Ectodermal cell (in vitro differentiated cells): ENCODE data around the gene ANTKMT.
"Not testable (repeated sequence)": the region's sequence is repeated elsewhere in the genome, so short reads cannot be mapped to it uniquely, and the experiment has no call there.

Experiments
- H3K27ac ChIP-seq: 2 replicates; pipeline ENCODE4 v1.7.0; 2013; ENCODE audit warnings: mild to moderate bottlenecking, low read depth, low read length; ENCODE audit not compliant: insufficient read depth, poor library complexity, severe bottlenecking
- H3K27me3 ChIP-seq: 2 replicates; pipeline ENCODE4 v1.7.0; 2013; ENCODE audit warnings: mild to moderate bottlenecking, low read length; ENCODE audit not compliant: insufficient read depth, control insufficient read depth, poor library complexity, severe bottlenecking
- H3K36me3 ChIP-seq: one replicate; pipeline ENCODE4 v1.7.0; 2013; ENCODE audit warnings: low read length; ENCODE audit not compliant: control insufficient read depth, insufficient read depth
- H3K4me1 ChIP-seq: one replicate; pipeline ENCODE4 v1.7.0; 2013; ENCODE audit warnings: low read length; ENCODE audit not compliant: control insufficient read depth, insufficient read depth
- H3K4me3 ChIP-seq: 2 replicates; pipeline ENCODE4 v1.7.0; 2013; ENCODE audit warnings: low read depth, low read length, control low read depth; ENCODE audit not compliant: insufficient read depth
- H3K9me3 ChIP-seq: 2 replicates; pipeline ENCODE4 v1.7.0; 2013; ENCODE audit warnings: mild to moderate bottlenecking, low read length, moderate library complexity; ENCODE audit not compliant: control insufficient read depth
- WGBS, 2 experiments: methylation state at CpG; one replicate each; pipeline ENCODE4 v1.1.7; 2013; ENCODE audit warnings: missing lambda C conversion rate in 2 of 2; 5-methylcytosine and 5-hydroxymethylcytosine counted together

The ANTKMT gene

DNA sequence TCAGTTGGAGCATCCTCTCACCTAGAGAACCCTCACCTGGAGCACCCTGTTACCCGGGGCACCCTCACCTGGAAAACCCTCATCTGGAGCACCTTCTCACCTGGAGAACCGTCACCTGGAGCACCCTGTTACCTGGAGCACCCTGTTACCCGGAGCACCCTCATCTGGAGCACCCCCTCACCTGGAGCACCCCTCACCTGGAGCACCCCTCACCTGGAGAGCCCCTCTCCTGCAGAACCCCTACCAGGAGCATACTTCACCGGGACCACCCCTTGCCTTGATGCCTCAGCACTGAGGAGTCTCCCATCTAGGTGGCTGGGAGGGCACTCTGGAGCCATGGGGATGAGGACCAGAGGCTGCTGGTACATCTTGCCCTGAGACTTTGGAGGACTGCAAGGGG, 12.0 kb upstream of the ANTKMT start:
- 76 to 84% methylated on average over 3 of the region's 4 CpGs for WGBS, 2 experiments
- Histone ChIP-seq H3K9me3 (no peaks in the 10 kb centered on the region), H3K27ac (no peak overlapping the region), H3K36me3 (no peaks in the 10 kb centered on the region), H3K27me3 (peaks cover 90% of the 10 kb centered on the region), H3K4me1 (peaks cover 37% of the 10 kb centered on the region), H3K4me3 (no peak overlapping the region)

DNA sequence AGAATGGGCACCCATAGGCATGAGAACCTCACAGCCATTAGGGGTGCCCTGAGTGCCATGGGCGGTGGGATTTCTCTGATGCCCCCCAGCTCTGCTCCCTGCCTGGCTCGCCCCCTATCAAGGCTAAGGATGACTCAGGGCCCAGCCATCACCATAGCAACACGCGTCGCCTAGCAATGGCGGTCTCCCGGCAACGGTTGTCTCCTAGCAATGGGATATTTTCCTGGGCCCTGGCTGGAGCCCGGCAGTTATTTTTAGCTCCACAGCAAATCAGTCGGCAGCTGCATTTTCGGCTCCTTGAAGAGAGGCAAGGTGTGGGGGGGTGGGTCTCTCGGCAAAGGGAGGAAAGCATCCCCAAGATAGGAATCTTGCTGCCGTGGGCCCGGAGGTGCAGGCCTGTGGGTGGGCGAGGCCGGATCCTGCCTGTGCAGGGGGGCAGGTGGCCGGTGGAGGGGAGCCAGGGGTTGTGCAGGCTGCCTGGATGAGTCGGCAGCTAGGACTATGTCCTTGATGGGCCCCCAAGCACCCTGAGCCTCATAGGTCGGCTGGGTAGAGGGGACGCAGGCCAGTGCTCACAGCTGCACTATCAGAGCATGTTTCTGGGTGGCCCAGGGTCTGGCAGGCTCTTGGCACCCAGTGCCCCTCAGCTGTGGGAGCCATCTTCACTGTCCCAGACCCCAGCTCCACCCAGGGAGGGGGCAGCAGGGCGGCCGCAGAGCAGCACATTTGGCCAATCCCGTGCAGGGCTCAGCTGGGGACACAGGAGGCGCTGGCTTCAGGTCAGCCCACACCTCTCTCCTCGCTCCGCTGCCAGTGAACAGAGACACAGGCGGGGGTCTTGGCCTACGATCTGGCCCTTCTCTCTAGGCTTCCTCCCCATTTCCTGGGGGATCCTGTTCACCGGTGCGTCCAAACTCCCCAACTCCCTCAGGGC, 11.1 kb upstream of the ANTKMT start:
- H3K4me1 ChIP-seq = peaks cover 39% of the 10 kb centered on the region
- H3K27me3 ChIP-seq = peaks cover 88% of the 10 kb centered on the region
- H3K36me3 ChIP-seq = no peaks in the 10 kb centered on the region
- H3K4me3 ChIP-seq = no peak overlapping the region
- no peaks in the 10 kb centered on the region for H3K9me3 ChIP-seq
- peak overlapping the region; percentile 89 for H3K27ac ChIP-seq
- WGBS, 2 experiments = 40 to 42% methylated on average over 30 of the region's 30 CpGs

- Histone ChIP-seq H3K36me3 (no peaks in the 10 kb centered on the region), H3K9me3 (no peaks in the 10 kb centered on the region), H3K27me3 (peaks cover 80% of the 10 kb centered on the region), H3K4me3 (no peak overlapping the region), H3K27ac (peak overlapping the region; percentile 89), H3K4me1 (peaks cover 36% of the 10 kb centered on the region)
- WGBS, 2 experiments = 84 to 85% methylated on average over 21 of the region's 21 CpGs
Observed at GRCh38 chr16:710500-711075, 10.4 kb upstream of the ANTKMT start.

GRCh38 chr16:711084-711483, 9.9 kb upstream of the ANTKMT start:
- Histone ChIP-seq H3K27ac (no peak overlapping the region), H3K4me3 (no peak overlapping the region), H3K4me1 (peaks cover 36% of the 10 kb centered on the region), H3K36me3 (no peaks in the 10 kb centered on the region), H3K9me3 (no peaks in the 10 kb centered on the region), H3K27me3 (peaks cover 75% of the 10 kb centered on the region)
- 85 to 87% methylated on average over 12 of the region's 12 CpGs for WGBS, 2 experiments

DNA sequence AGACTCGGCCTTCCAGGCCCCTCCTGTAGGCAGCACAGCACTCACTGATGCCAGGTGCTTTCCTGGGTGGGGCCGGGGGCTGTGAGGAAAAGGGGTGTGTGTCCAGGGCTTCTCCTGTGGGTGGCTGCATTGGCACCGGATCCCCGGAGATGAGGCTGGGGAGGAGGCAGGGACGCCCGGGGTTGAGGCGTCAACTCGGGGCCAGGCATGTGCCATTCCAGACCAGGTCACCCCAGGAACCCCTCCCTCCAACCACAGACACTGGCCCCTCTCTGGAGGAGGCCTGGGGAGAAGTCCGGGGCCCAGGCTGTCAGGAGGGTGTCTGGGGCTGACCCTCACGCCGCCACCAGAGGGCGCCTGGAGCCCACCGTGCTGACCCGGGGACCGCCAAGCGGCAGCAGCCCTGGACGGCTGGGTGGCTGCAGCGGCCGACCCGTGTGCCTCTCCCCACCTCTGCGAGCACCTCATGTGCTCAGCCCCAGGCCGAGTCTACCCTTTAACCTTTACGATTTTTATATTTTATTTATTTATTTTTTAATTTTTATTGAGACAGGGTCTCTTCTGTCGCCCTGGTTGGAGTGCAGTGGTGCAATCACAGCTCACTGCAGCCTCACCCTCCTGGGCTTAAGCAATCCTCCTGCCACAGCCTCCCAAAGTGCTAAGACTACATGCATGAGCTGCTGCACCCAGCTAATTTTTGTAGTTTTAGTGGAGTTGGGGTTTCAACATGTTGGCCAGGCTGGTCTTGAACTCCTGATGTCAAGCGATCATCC, 9.2 kb upstream of the ANTKMT start:
- no peaks in the 10 kb centered on the region for H3K9me3 ChIP-seq
- H3K27ac ChIP-seq = no peak overlapping the region
- WGBS, 2 experiments = 18 to 21% methylated on average over 23 to 25 of the region's 25 CpGs
- peaks cover 35% of the 10 kb centered on the region for H3K4me1 ChIP-seq
- no peak overlapping the region for H3K4me3 ChIP-seq
- no peaks in the 10 kb centered on the region for H3K36me3 ChIP-seq
- peaks cover 69% of the 10 kb centered on the region for H3K27me3 ChIP-seq

DNA sequence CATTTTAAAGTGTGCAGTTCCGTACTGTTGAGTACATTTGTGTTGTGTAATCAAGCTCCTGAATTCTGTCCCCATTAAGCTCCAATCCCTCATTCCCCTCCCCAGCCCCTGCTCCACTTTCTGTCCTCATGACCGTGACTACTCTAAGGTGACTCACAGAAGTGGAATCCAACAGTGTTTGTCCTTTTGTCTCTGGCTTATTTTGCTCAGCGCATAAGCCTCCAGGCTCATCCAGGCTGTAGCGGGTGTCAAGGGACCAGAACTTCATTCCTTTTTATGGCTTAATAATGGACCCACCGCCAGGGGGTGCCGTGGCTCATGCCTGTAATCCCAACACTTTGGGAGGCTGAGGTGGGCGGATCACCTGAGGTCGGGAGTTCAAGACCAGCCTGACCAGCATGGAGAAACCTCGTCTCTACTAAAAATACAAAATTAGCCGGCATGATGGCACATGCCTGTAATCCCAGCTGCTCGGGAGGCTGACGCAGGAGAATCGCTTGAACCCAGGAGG, 8.2 kb upstream of the ANTKMT start:
- Histone ChIP-seq H3K27me3 (peaks cover 58% of the 10 kb centered on the region), H3K4me1 (peaks cover 44% of the 10 kb centered on the region)
- 46 to 53% methylated on average over 12 to 13 of the region's 13 CpGs for WGBS, 2 experiments
- not testable (repeated sequence) for H3K4me3 ChIP-seq, H3K9me3 ChIP-seq, H3K36me3 ChIP-seq, H3K27ac ChIP-seq

GRCh38 chr16:714079-714478, 6.9 kb upstream of the ANTKMT start:
- no peaks in the 10 kb centered on the region for H3K9me3 ChIP-seq
- H3K36me3 ChIP-seq = no peaks in the 10 kb centered on the region
- 90% methylated on average over 11 of the region's 11 CpGs for WGBS, 2 experiments
- H3K27ac ChIP-seq = no peak overlapping the region
- H3K27me3 ChIP-seq = peaks cover 45% of the 10 kb centered on the region
- no peak overlapping the region for H3K4me3 ChIP-seq
- peaks cover 57% of the 10 kb centered on the region for H3K4me1 ChIP-seq

DNA sequence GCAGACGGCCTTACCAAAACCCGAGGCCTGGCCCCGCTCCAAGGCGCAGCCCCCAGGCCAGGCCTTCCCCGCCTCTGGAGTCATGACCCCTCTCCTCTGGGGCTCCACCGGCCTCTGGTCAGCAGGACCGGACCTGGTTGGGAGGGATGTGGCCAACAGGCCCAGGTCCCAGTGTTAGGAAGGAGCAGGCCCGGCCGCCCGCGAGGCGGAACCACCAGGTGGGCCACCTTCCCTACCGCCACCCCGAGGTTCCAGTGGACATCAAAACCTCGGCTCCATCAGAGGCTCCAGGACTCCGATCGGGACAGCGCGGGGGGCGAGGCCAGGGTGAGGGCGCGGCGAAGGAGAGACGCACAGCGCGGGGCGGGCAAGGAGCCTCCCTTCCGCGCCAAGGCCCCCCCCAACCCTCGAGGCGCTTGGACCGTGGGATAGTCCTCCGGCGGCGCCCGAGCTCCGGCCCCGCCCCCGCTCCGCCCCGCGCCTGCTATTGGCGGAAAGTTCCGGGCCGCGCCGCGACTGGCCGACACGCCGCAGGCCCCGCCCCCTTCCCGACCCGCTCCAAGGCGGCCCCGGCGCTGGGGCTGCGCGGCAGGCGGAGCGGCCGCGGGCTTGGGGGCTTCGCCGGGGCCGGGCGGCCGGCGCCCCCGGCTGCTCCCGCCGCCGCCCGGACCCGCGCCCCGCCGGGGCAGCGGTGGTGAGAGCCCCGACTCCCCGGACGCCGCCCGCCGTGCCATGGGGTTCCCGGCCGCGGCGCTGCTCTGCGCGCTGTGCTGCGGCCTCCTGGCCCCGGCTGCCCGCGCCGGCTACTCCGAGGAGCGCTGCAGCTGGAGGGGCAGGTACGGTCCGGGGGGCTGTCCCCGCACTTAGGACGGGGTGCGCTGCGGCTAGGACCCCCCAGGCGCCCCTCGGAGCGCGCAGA, 6.1 kb upstream of the ANTKMT start, which contains the start of gene METRN:
METRN (plus strand) TSS at position 561 of the 919 bp plus-strand sequence; CDS start at position 733, 172 bp downstream.
- H3K27ac ChIP-seq = peak within 1 kb of the TSS; percentile 88
- H3K4me1 ChIP-seq = peaks cover 58% of the 10 kb centered on the region
- peak within 1 kb of the TSS; percentile 80 for H3K4me3 ChIP-seq
- WGBS, 2 experiments = 9% methylated on average over 108 of the region's 108 CpGs
- peaks cover 40% of the 10 kb centered on the region for H3K27me3 ChIP-seq
- H3K9me3 ChIP-seq = no peaks in the 10 kb centered on the region
- H3K36me3 ChIP-seq = no peaks in the 10 kb centered on the region

DNA sequence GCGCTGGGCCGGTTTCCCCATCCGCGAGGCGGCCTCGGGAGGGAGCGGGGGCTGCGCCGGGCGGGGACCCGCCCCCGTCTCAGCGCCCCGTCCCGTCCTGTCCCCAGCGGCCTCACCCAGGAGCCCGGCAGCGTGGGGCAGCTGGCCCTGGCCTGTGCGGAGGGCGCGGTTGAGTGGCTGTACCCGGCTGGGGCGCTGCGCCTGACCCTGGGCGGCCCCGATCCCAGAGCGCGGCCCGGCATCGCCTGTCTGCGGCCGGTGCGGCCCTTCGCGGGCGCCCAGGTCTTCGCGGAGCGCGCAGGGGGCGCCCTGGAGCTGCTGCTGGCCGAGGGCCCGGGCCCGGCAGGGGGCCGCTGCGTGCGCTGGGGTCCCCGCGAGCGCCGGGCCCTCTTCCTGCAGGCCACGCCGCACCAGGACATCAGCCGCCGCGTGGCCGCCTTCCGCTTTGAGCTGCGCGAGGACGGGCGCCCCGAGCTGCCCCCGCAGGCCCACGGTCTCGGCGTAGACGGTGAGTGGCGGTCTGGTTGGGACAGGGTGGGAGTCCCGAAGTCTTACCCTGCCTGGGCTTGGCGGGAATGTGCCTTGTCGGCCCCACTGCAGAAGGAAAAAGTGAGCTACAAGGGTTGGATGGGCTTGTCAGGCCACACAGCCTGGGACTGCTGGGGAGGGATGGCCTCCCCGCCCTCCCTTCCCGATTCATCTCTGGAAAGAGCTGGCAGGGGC, 5.3 kb upstream of the ANTKMT start:
- peaks cover 55% of the 10 kb centered on the region for H3K4me1 ChIP-seq
- H3K27me3 ChIP-seq = peaks cover 34% of the 10 kb centered on the region
- H3K9me3 ChIP-seq = no peaks in the 10 kb centered on the region
- 4 to 5% methylated on average over 74 of the region's 74 CpGs for WGBS, 2 experiments
- no peaks in the 10 kb centered on the region for H3K36me3 ChIP-seq
- H3K4me3 ChIP-seq = peak overlapping the region; percentile 80
- H3K27ac ChIP-seq = peak overlapping the region; percentile 88
